Liver (tissue), 9 donors: ENCODE results near the gene LGALS4. TPM values are rescaled to one million over a fixed set of nuclear protein-coding genes. Genes with fewer than 3 reads are reported as not detected.

Source experiments
- DNase-seq: peaks from one replicate; pipeline ENCODE4 v3.0.0-alpha.2; 2017; ENCODE audit warnings: low spot score
- H3K27ac ChIP-seq, 2 donors: one replicate each; pipeline ENCODE4 v1.7.0; 2013; ENCODE audit warnings: inconsistent platforms in 2 of 2, low read length in 2 of 2, control low read depth in 1 of 2, low read depth in 1 of 2, mild to moderate bottlenecking in 1 of 2
- H3K27me3 ChIP-seq, 4 donors: one replicate each; pipeline versions ENCODE4 v1.6.1 to v1.7.0; 2013; ENCODE audit warnings: low read length in 3 of 4, inconsistent platforms in 1 of 4, mild to moderate bottlenecking in 1 of 4, moderate library complexity in 1 of 4; ENCODE audit not compliant: control insufficient read depth in 4 of 4, insufficient read depth in 4 of 4
- H3K36me3 ChIP-seq, 4 donors: one replicate each; pipeline versions ENCODE4 v1.6.1 to v1.7.0; 2013; ENCODE audit warnings: low read length in 3 of 4, mild to moderate bottlenecking in 3 of 4, low read depth in 1 of 4, moderate library complexity in 1 of 4; ENCODE audit not compliant: control insufficient read depth in 4 of 4, insufficient read depth in 3 of 4
- H3K4me1 ChIP-seq, 4 donors: one replicate each; pipeline versions ENCODE4 v1.6.1 to v1.7.0; 2013; ENCODE audit warnings: low read length in 3 of 4, mild to moderate bottlenecking in 3 of 4, moderate library complexity in 1 of 4; ENCODE audit not compliant: control insufficient read depth in 4 of 4, insufficient read depth in 4 of 4
- H3K4me3 ChIP-seq, 3 donors: one replicate each; pipeline versions ENCODE4 v1.6.1 to v1.7.0; 2013; ENCODE audit warnings: low read length in 3 of 3, control low read depth in 1 of 3, low read depth in 1 of 3, mild to moderate bottlenecking in 1 of 3
- H3K9ac ChIP-seq, 2 donors: one replicate each; pipeline ENCODE4 v1.7.0; 2013; ENCODE audit warnings: low read length in 2 of 2, mild to moderate bottlenecking in 2 of 2, moderate library complexity in 2 of 2, control low read depth in 1 of 2, low read depth in 1 of 2
- H3K9me3 ChIP-seq, 4 donors: one replicate each; pipeline versions ENCODE4 v1.6.1 to v1.7.0; 2013; ENCODE audit warnings: low read length in 3 of 4; ENCODE audit not compliant: control insufficient read depth in 4 of 4
- FOXA1 ChIP-seq: IDR thresholded peaks from 2 replicates; pipeline ENCODE4 v1.6.1; 2016; ENCODE audit warnings: antibody characterized with exemption
- FOXA2 ChIP-seq: IDR thresholded peaks from 2 replicates; pipeline ENCODE4 v1.6.1; 2016; ENCODE audit warnings: antibody characterized with exemption
- GABPA ChIP-seq, 2 donors: IDR thresholded peaks in 1 of 2; conservative IDR thresholded peaks in 1 of 2; 2 replicates each; pipeline ENCODE4 v1.6.1; 2016; ENCODE audit warnings: antibody characterized with exemption in 2 of 2, mild to moderate bottlenecking in 1 of 2, moderate library complexity in 1 of 2
- HNF4A ChIP-seq, 2 donors: conservative IDR thresholded peaks; 2 replicates each; pipeline ENCODE4 v1.6.1; 2016; ENCODE audit warnings: antibody characterized with exemption in 2 of 2, mild to moderate bottlenecking in 2 of 2
- HNF4G ChIP-seq: IDR thresholded peaks from 2 replicates; pipeline ENCODE4 v1.6.1; 2016; ENCODE audit warnings: antibody characterized with exemption
- JUND ChIP-seq, 2 donors: IDR thresholded peaks; 2 replicates each; pipeline ENCODE4 v1.6.1; 2016; ENCODE audit warnings: antibody characterized with exemption in 2 of 2
- MAX ChIP-seq: IDR thresholded peaks from 2 replicates; pipeline ENCODE4 v1.6.1; 2016; ENCODE audit warnings: antibody characterized with exemption
- NR2F2 ChIP-seq: IDR thresholded peaks from 2 replicates; pipeline ENCODE4 v1.6.1; 2016; ENCODE audit warnings: antibody characterized with exemption
- RAD21 ChIP-seq, 2 donors: IDR thresholded peaks; 2 replicates each; pipeline ENCODE4 v1.6.1; 2016; ENCODE audit warnings: antibody characterized with exemption in 2 of 2, mild to moderate bottlenecking in 2 of 2
- REST ChIP-seq: IDR thresholded peaks from 2 replicates; pipeline ENCODE4 v1.6.1; 2016; ENCODE audit warnings: antibody characterized with exemption, mild to moderate bottlenecking
- RXRA ChIP-seq, 2 donors: IDR thresholded peaks; 2 replicates each; pipeline ENCODE4 v1.6.1; 2017 to 2018; ENCODE audit warnings: antibody characterized with exemption in 2 of 2, mild to moderate bottlenecking in 1 of 2
- SP1 ChIP-seq: IDR thresholded peaks from 2 replicates; pipeline ENCODE4 v1.6.1; 2018; ENCODE audit warnings: antibody characterized with exemption, mild to moderate bottlenecking
- TAF1 ChIP-seq: conservative IDR thresholded peaks from 2 replicates; pipeline ENCODE4 v1.6.1; 2016; ENCODE audit warnings: antibody characterized with exemption, mild to moderate bottlenecking
- YY1 ChIP-seq: IDR thresholded peaks from 2 replicates; pipeline ENCODE4 v1.6.1; 2016; ENCODE audit warnings: antibody characterized with exemption, mild to moderate bottlenecking
- ZBTB33 ChIP-seq: IDR thresholded peaks from 2 replicates; pipeline ENCODE4 v1.6.1; 2016; ENCODE audit warnings: antibody characterized with exemption
- WGBS: extraction: QIAGEN DNeasy Blood & Tissue Kit; methylation state at CpG from one replicate; pipeline ENCODE4 v1.1.7; 2013; 5-methylcytosine and 5-hydroxymethylcytosine counted together
- polyA plus RNA-seq, 2 donors: library from polyadenylated mRNA; stranded (reverse) in 1 of 2; unstranded in 1 of 2; fragments of 200-250 nt in 1 of 2; fragments of >200 nt in 1 of 2; fragmentation: Nextera tagmentation in 1 of 2; extraction: Ambion mirVana in 1 of 2; gene quantifications; one replicate each; pipeline versions ENCODE4 v1.2.1 to v1.2.3, GENCODE V29; 2013 to 2015
- total RNA-seq, 2 donors: library from RNA; depleted of rRNA; stranded (reverse); fragments of >200 nt; gene quantifications; one replicate each; pipeline ENCODE4 v1.2.3, GENCODE V29; 2014
- TF ChIP-seq, protein P1 (sequence below): fragments of 150-350 bp; IDR thresholded peaks from 2 replicates; pipeline ENCODE4 v1.5.1; 2017; ENCODE audit warnings: improper control_type of control experiment, low read depth, low read length; ENCODE audit not compliant: missing input control
- TF ChIP-seq, protein P2 (sequence below): IDR thresholded peaks from 2 replicates; pipeline ENCODE4 v1.6.1; 2016; ENCODE audit warnings: antibody characterized with exemption
- donor health status: healthy.
- donor health status: healthy.
- donor health status: healthy.
- donor health status: healthy.
- donor health status: healthy.

Gene LGALS4
- total and polyA plus RNA-seq, 4 donors: 0.42 to 40.6 (median 12.1) TPM

DNA sequence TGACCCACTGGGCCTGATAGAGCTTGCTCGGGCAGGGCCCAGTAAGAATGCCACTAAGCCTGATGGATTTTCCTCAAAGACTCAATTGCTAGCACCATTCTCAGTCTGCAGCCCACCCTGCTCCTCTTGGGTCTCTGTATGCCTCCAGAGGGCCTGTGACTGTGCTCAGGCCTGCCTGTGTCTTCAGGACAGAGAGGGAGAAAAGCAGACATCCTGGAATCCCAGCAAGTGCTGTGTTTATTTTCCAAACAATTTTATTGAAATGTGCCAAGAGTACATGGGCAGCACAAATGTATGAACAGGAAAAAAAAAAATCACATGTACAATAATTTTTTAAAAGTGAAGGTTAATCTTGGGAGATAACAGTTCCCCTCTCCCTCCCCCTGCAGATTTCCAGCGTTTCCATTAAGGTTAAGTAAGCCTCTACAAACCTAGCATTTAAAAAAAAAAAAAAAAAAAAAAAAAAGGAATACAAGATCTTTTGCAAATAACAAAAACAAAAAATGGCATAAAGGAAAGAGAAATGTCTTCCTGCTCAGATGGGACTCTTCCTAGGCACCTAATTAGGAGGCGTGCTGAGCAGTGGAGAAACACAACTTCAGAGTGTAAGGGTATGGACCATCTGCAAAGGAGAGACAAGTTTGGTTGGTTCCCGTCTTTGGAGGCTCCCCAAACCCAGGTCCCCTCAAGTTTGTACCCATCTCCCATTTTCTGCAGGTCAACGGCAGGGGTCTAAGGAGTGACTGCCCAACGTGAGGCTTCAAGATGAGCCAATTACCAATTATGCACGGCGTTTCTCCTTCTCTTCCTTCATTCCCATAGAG lies 23.6 kb upstream of the LGALS4 start:
- peaks cover 15 to 47% (median 44%) of the 10 kb centered on the region in 4 donors for H3K36me3 ChIP-seq
- H3K9me3 ChIP-seq: no peaks in the 10 kb centered on the region
- peak overlapping the region; percentile 69 to 73 for H3K27ac ChIP-seq
- H3K4me3 ChIP-seq: no peak overlapping the region
- WGBS: 82% methylated on average over 8 of the region's 8 CpGs
- TF ChIP-seq YY1: no peak
- no peak for TF ChIP-seq JUND (IDR thresholded peaks at IDR 0.05)
- TF ChIP-seq MAX: no peak
- no peak for TF ChIP-seq SP1
- TF ChIP-seq NR2F2: no peak
- no peak for TF ChIP-seq GABPA (IDR thresholded peaks at IDR 0.05 in 1 of 2, conservative IDR thresholded peaks at IDR 0.05 in 1 of 2)
- no peak for TF ChIP-seq HNF4A (conservative IDR thresholded peaks at IDR 0.05)
- no peak for TF ChIP-seq TAF1
- no peak for TF ChIP-seq ZBTB33
- no peak for TF ChIP-seq HNF4G
- TF ChIP-seq RXRA (IDR thresholded peaks at IDR 0.05): no peak
- no peak for TF ChIP-seq REST
- no peak for TF ChIP-seq FOXA2
- TF ChIP-seq, protein P1, sequence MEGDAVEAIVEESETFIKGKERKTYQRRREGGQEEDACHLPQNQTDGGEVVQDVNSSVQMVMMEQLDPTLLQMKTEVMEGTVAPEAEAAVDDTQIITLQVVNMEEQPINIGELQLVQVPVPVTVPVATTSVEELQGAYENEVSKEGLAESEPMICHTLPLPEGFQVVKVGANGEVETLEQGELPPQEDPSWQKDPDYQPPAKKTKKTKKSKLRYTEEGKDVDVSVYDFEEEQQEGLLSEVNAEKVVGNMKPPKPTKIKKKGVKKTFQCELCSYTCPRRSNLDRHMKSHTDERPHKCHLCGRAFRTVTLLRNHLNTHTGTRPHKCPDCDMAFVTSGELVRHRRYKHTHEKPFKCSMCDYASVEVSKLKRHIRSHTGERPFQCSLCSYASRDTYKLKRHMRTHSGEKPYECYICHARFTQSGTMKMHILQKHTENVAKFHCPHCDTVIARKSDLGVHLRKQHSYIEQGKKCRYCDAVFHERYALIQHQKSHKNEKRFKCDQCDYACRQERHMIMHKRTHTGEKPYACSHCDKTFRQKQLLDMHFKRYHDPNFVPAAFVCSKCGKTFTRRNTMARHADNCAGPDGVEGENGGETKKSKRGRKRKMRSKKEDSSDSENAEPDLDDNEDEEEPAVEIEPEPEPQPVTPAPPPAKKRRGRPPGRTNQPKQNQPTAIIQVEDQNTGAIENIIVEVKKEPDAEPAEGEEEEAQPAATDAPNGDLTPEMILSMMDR: no peak
- no peak for TF ChIP-seq FOXA1
- TF ChIP-seq RAD21 (IDR thresholded peaks at IDR 0.05): no peak
- TF ChIP-seq, protein P2, sequence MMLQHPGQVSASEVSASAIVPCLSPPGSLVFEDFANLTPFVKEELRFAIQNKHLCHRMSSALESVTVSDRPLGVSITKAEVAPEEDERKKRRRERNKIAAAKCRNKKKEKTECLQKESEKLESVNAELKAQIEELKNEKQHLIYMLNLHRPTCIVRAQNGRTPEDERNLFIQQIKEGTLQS: no peak
- no peak overlapping the region for H3K9ac ChIP-seq
- no peaks in the 10 kb centered on the region for H3K27me3 ChIP-seq
- H3K4me1 ChIP-seq: peaks cover 13 to 64% (median 54%) of the 10 kb centered on the region in 4 donors
- DNase-seq: no peak
